Measurements from ENCODE around the gene STAP2.

Gene STAP2

GRCh38 chr19:4326837-4327251, 11.8 kb downstream of the STAP2 start:
- no peak for DNase-seq (ENCODE audit: low read depth)

GRCh38 chr19:4326215-4326836, 12.3 kb downstream of the STAP2 start:
- no peak for DNase-seq (ENCODE audit: low read depth)

GRCh38 chr19:4324228-4324627, 14.4 kb downstream of the STAP2 start:
- DNase-seq (ENCODE audit: low read depth): no peak

- no peak for DNase-seq (ENCODE audit: low read depth)
Measured at GRCh38 chr19:4323692-4324091, 14.9 kb downstream of the STAP2 start.

GRCh38 chr19:4322942-4323665, 15.5 kb downstream of the STAP2 start:
- DNase-seq (ENCODE audit: low read depth): no peak

- DNase-seq (ENCODE audit: low read depth): no peak
Measured at GRCh38 chr19:4320419-4320818, 18.2 kb downstream of the STAP2 start.

GRCh38 chr19:4319067-4319718, 19.4 kb downstream of the STAP2 start:
- DNase-seq (ENCODE audit: low read depth): no peak

GRCh38 chr19:4318460-4318859, 20.2 kb downstream of the STAP2 start:
- DNase-seq (ENCODE audit: low read depth): no peak

- no peak for DNase-seq (ENCODE audit: low read depth)
Measured at GRCh38 chr19:4316956-4317355, 21.7 kb downstream of the STAP2 start.

- DNase-seq (ENCODE audit: low read depth): no peak
Measured at GRCh38 chr19:4313847-4314490, 24.7 kb downstream of the STAP2 start.

- DNase-seq (ENCODE audit: low read depth): no peak
Measured at GRCh38 chr19:4310247-4311121, 28.1 kb downstream of the STAP2 start.

GRCh38 chr19:4305659-4306058, 33.0 kb downstream of the STAP2 start:
- no peak for DNase-seq (ENCODE audit: low read depth)

- DNase-seq (ENCODE audit: low read depth): no peak
Measured at GRCh38 chr19:4305257-4305612, 33.4 kb downstream of the STAP2 start.

- DNase-seq (ENCODE audit: low read depth): peak; percentile 18
Measured at GRCh38 chr19:4304538-4305256, 33.9 kb downstream of the STAP2 start, which contains the start of gene FSD1. Gene FSD1, plus strand, starts transcription at chr19:4304598. Its CDS starts 149 bp downstream, at chr19:4304747.

GRCh38 chr19:4303819-4304537, 34.6 kb downstream of the STAP2 start:
- DNase-seq (ENCODE audit: low read depth): no peak

GRCh38 chr19:4302243-4302640, 36.4 kb downstream of the STAP2 start, which contains the start of gene TMIGD2:
Gene TMIGD2, minus strand, starts transcription at chr19:4302389. Its CDS starts 4 bp downstream, at chr19:4302385.
- no peak for DNase-seq (ENCODE audit: low read depth)

- DNase-seq (ENCODE audit: low read depth): no peak
Measured at GRCh38 chr19:4301590-4302242, 36.9 kb downstream of the STAP2 start.

GRCh38 chr19:4300589-4300988, 38.0 kb downstream of the STAP2 start:
- no peak for DNase-seq (ENCODE audit: low read depth)

- DNase-seq (ENCODE audit: low read depth): no peak
Measured at GRCh38 chr19:4298810-4299550, 39.6 kb downstream of the STAP2 start.
